Measurements from ENCODE around the gene TNP2.

The TNP2 gene

GRCh38 chr16:11276896-11277593 is 7.9 kb upstream of the TNP2 start:
- DNase-seq: no peak

- no peak for DNase-seq
Observed at GRCh38 chr16:11276143-11276895, 7.2 kb upstream of the TNP2 start, which contains the start of gene PRM2. TSS of gene PRM2 (minus strand) at chr16:11276480. CDS start at chr16:11276370, 110 bp downstream.

GRCh38 chr16:11274964-11275363 is 5.8 kb upstream of the TNP2 start:
- no peak for DNase-seq

DNA sequence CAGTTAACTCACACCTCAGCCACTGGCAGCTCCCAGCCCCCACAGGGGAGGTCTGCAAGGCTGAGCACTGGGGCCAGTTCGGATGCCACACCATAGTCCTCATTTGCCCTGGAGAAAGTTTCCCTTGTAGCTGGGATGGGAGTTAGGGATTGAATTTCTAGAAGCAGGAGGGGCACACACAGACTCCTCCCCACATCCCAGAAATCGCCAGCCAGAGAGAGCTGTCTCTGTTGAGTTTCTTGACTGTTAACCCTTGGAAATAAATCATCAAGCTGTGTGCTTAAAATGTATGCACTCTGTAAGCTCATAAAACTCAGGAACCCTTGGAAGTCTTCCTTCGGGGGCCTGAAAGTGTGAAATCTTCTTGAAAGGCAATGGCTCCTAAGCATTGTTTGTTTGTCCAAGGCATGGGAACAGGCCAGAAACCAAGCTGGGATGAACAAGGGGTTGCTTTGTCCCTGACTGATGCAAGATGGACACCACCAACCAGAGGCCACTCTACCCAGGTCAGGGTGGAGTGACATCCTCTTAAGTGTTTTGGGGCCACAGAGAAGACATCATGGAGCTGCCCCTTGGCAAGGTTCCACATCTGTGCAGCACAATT is 4.7 kb upstream of the TNP2 start:
- DNase-seq: no peak

DNA sequence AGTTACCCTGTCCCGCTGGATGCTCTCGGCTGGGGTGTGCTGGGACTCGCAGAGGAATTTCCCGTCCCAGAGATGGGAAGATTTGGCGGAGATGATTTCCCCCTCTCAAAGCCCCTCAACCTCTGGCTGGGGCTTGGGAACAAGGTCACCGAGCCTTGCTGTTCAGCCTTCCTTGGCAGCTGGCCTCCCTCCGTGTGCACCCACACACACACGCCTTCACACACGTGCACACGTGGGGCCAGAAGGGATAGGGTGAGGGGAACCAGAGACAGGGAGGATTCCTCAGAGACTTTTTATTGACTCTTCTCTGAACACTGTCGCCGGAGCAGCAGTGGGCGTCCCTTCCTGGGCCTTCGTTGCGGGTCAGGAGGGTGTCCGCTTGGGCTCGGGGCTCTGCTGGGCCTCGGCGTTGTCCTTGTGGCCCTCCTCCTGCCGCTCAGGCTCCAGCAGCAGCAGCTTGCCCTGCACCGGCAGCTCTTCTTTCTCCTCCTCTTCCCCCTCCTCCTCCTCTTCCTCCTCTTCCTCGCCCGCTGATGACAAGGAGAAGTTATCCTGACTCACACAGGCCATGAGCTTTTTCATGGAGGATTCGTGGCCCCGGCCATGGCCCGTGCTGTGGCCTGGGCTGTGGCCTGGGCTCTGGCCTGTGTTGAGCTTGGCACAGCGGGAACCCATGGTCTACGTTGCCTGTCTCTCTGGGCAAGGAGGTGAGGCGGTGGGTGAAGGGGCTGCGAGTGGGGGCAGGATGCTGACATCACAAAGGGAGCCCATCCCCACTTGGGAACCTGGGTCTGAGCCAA is 4.0 kb upstream of the TNP2 start, which contains the start of gene PRM3:
PRM3 (minus strand) TSS at position 709 of the 800 bp plus-strand sequence; CDS start at position 675, 34 bp downstream.
- no peak for DNase-seq

GRCh38 chr16:11272484-11272883 is 3.4 kb upstream of the TNP2 start:
- no peak for DNase-seq

DNA sequence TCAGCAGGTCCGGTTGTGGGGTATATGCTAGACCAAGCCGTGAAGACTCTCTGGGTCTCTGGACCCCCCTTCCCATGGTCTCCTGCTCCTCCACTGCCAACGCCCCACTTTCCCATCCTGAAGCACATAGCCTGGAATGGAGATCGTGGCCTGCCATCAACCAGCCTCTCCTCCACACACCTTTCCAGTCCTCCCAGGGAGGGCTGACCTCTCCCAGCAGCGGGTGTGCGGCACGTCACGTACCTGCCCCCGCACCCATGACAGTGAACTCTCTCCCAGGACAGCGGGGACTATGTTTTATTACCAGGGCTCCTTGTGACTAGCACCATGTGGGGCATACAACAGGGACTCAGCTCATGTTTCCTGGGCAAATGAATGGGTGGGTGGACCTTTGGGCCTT is 2.5 kb upstream of the TNP2 start:
- no peak for DNase-seq

- no peak for DNase-seq
Observed at GRCh38 chr16:11270602-11271162, 1.6 kb upstream of the TNP2 start.

GRCh38 chr16:11265124-11265523 is 4.0 kb downstream of the TNP2 start:
- no peak for DNase-seq

DNA sequence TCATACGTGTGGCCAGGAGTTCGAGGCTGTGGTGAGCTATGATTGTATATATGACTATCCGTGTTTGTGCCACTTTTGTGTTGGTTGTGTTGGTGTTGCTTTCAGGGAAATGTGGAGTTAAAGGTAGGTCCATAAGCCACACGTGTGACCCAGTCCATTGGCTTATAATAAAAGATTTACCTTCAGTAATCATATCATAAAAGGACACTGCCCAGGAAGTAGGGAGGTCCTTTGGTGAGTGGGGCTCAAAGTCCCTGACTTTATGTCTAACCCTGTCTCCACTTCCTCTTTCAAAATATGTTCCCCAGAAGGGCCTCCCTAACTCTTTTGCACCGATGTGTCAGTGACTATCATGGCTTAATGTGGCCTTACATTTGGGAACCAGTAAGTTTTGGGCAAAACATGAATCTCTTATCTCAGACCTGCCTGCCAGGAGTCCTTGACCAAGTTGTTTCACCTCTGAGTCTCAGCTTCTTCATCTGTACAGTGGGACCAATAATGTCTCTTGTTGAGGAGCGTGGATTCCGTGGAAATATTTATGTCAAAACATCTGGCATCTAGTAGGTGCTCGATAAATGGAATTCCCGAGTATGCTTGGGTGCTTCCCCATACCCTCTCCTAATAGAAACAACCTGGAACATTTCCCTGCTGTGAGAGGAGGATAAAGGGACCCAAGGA is 4.8 kb downstream of the TNP2 start:
- DNase-seq: no peak

DNA sequence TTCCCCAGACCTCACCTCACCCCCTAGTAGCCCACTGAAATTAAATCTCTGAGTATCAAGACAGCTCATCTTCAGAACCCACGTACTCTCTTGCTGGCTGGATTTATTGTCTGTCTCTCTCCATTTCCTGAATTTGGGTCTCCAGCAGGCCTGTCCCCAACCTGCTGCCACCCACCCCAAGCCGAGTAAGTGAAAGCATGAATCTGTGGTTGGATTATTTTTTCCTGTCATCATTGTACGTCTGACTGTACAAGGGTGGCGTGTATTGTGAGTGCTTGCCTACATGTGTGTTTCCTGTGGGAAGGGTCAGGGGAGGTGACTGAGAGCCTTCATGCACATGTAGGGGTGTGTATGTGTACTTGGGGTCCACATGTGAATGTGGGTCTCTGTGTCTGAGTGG is 5.4 kb downstream of the TNP2 start:
- DNase-seq: peak; percentile 77

- no peak for DNase-seq
Observed at GRCh38 chr16:11262915-11263314, 6.2 kb downstream of the TNP2 start.

DNA sequence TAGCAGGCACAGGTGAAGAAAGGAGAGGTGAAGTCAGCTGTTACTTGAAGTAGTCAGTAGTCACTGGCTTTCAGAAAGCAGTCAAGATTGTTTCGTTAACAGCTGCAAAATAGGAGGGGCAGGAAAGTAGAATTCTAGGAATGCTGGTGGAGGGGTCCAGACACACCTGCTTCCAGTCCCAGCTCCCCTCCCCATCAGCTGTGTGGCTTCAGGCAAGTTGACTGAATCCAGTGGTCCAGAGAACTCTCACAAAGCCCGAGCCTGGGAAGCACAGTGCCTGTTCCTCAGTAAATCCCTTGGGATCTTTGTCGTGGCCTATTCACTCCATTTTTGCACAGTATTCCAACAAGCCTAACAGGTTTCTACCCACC is 8.5 kb downstream of the TNP2 start:
- no peak for DNase-seq

DNA sequence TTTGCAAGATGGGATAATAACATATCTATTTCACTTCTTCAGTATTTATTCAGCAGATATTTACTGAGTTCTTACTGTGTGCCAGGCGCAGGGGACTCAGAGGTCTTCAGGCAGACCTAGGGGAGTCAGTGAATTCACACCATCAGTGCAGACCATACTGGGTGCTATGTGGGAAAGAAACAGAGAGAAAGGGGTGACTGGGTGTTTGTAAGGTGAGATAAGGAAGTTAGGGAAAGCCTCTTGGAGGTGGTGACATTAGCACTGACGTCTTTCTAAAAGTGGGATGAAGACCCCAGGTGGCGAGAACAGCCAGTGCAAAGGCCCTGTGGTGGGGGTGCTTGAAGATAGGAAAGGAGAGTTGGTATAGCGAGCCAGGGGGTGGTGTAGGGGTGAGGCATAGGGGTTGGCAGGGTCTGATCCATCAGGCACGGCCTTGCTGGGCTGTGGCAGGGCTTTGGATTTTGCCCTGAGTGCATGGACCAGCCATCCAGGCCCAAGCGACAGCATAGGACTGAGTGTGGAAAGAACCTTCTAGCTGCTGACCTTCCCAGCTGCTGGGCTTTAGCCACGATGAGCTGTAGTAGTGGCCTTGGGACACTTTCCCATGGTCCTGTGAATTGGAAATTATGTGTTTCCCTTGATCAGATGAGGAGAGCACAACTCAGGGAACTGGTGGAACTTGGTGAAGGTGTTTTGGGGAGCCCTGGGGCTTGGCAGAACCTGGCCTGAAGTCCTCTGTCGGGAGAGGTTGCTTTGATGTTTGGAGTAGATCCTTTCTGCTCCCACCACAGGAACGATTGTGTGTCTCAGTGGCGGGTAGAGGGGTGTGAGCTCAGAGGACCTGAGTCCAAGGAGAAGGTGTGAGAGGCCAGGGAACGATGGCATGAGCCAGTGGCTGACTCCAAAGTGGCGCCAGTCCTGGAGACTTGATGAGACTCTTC is 9.2 kb downstream of the TNP2 start:
- DNase-seq: no peak

- DNase-seq: peak; percentile 44
Observed at GRCh38 chr16:11258553-11259492, 10.3 kb downstream of the TNP2 start.

DNA sequence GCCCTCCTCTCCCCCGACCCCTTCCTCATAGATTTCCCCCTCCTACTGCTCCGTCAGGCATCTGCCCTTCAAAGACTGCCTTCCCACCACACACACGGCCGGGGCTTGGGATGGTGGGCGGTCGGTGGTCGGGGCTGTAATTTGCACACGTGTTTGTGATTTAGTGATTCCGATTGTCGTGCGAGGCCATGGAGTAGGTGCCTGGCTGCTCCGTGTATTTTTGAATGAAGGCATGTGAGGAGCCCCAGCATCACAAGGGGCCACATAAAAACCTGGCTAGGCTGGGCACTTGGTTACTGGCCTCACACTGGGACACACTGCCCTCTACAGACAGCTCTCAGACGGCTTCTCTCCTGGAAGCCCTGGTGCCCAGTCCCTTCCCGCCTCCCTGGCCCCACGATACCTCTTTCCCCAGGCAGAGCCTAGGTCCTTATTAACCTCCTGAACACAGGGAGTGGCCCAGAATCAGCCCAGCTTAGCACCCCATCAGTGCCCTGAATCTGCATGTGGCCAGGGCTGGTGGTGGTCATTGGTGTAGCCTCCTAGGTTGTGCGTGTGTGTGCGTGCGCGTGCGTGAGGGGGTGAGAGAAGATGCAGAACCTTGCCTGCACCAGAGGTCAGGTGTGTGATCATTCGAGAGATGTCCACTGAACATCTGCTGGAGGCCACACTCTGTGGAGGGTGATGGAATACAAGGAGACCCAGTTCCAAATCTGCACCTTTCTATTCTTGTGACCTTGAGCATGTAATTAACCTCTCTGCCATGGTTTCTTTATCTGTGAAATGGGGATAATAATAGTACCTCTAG is 11.8 kb downstream of the TNP2 start:
- DNase-seq: peak; percentile 68

DNA sequence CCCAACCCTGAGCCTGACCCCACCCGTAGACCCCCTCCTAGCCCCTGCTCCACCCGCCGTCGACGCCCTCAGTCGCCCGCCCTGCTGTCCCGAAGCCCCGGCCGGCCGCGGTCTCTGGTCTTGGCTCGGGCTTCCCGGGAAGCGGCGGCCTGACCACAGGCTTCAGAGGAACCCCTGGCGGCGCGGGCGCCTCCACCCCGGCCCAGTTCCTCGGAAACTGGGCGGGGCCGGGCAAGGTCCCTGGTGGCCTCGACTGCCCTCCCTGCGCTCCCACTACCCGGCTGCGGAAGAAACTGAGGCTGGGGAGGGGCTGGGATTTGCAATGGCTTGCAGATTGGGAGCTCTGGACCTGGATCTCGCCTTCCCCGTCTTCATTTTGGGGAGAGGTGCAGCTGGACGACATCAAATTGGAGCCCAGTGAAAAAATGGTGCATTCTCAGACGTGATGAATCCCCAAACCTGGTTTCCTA is 12.4 kb downstream of the TNP2 start:
- DNase-seq: peak; percentile 48

DNA sequence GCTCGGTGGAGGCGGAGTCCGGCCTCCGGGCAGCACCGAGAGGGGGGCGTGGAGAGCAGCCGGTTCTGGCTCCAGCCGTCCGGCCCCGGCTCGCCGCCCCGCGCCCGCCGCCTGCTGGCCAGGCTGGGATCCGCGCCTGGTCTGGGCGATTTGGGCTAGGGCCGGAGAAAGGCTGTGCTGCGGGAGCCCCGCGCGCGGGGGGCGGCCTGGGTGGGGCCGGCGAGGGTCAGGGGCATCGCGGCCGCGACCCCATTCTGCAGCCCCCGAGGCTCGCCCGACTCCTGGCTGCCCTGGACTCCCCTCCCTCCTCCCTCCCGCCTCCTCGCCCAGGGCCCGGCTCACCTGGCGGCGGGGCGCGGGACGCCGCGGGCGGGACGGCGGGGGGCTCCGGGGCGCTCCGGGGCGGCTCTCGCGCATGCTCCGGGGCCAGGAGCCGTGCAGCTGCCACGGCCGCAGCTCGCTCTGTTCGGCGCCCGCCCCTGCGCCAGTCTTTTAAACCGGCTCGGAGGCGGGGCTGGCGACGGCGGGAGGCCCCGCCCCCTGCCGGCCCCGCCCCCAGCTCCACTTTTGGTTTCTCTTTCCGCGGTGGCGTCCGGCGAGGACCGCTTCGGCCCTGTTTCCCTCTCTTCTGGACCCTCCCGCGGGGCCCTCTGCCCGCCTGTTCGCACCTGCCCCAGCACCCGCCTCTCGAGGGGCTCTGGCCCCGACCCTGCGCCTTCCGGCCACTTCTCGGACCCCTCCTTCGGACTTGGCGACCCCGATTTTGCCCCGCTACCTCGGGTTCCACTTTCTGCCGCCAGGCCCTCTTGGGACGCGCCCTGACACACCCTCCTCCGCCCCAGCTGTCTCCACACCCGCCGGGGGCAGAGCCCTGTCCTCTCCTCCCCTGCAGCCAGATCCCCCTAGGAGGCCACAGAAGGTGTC is 13.1 kb downstream of the TNP2 start, which contains the start of gene SOCS1:
SOCS1 (minus strand) TSS at position 468 of the 924 bp plus-strand sequence. CDS start 726 bp downstream, outside the sequence.
- peak; percentile 87 for DNase-seq
